HG03432 (cell line): ENCODE measurements around the gene FGFR3.

ENCODE experiments used
- ATAC-seq: cut with Tn5 transposase; IDR thresholded peaks from one replicate; pipeline ENCODE4 v1.9.1; 2021; ENCODE audit warnings: mild to moderate bottlenecking, moderate library complexity; ENCODE audit not compliant: unreplicated experiment

Gene FGFR3

DNA sequence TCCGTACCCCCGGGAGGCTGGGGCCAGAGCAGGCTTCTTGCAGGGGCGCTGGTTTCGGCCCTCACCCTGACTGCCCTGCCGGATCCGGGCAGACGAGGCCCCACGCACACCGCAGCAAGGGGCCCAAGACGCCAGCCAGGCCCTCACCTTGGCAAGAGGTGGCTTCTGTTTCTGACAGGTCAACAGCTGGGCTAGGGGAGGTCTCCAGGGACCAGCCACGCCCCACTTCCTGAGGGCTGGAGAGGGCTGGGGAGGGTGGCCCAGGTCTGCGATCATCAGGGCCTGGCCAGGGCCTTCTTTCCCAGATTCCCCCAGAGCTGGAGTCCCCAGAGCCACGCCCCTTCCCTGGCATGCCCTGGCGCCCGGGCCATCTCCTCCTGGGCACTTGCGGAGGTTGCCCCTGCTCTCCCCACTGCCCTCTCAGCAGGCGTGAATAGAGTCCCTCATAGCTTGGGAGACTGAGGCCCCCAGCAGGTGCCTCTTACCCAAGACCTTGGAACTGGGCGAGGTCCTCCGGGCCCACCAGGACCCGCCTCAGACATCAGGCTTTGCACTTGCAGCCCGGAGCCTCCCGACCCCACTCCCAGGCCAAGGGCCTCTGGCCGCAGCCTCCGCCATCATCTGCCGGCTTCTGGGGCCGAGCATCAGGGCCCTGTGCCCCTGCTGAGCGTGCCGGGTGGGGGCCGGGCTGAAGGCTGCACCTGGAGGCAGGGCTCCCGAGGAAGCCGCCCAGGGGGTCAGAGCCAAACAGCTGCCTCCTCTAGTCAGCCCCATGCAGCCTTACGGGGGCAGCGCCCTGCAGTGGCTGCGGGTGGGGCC lies 6.3 kb upstream of the FGFR3 start:
- no peak for ATAC-seq

DNA sequence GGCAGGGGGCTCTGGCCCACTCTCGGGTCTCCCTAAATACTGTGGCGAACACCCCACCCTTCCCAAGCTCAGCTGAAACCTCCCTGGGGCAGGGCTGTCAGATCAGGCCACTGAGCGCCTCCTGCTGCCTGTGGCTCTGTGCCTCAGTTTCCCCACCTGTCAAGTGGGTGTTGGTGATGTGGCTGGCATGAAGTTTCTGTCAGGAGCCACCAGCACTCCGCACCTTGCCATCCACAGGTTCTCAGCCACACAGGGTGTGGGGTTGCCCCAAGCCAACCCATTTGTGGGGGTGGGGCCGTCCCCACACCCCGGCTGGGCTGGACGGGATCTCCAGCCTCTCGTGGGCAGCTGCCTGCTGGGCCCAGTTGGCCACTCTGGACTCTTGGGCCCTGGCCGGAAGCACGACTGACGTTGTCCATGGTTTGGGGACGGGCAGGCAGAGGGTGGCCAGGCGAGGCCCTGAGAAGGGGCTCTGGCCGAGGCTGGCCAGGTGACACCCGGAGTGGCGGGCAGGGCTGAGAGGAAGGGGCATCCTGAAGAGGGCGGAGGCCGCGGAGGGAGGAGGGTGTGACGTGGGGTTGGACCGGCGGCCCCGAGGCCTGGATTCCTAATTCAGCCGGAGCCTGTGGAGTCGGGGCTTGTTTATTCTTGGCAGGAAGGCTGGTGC lies 5.5 kb upstream of the FGFR3 start:
- ATAC-seq: no peak

DNA sequence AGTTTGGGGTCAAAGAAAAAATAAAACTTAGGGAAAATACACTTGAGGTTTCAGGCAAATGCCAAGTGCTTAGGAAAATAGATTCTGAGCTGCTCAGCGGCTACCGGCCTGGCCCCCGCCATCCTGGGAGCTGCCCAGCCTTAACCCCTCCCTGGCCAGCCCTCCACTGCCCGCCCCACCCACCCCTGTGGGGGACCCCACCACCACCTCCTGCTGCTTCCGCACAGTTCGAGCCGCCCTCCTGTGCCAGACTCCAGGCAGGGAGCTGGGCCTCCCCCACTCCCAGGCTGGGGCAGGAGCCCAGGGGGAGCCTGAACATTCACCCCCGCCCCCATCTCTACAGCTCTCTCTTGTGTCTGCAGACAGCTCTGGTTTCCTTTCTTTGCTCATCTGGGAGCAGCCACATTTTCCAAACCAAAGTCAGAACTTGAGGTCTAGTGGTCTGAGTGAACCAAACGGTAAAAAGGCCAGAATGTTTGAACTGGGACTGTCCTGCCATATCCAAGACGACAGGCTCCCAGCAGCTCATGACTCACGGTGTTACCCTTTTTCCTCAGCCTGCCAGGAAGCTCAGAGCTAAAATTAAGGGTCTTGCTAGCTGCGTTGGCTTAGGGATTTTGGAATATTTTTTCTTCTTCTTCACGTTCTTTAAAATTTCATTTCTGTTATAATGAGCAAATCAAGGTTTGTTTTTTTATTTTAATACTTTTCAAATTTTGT lies 4.7 kb upstream of the FGFR3 start:
- no peak for ATAC-seq

DNA sequence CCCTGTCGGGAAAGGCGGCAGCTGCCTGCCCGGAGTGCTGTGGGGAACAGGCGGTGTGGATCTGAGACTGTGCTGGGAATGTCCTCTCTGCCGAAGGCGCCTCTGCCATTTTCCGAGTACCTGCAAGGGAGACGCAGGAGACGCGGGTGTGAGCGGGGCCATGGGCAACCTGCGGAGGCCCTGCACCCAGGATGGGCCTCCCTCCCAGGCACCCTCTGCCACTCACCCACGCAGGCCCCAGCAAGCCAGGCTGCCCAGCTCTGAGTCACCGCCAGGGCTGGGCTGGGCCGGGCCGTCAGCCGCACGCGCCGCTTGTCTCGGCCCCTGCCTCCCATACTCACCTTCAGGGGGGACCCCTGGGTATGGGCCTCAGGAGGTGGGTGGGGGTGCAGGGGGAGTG lies 3.5 kb upstream of the FGFR3 start:
- no peak for ATAC-seq

DNA sequence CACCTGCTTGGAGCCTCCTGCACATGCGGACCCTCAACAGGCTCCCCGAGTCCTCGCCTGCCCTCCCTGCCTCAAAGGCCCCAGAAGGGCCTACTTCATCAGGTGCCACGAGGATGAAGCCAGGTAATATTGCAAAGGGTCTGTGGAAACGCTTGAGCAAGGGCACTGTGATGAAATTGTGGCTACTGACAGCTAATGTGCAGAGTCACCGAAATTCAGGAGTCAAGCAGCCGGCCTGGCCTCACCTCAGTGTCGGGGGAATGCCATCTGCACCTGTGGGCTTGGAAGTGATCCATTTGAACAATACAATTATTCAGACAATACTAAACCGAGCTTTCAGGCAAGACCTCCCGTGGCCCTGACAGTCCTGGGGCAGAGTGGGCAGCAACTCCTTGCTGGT lies 3.1 kb upstream of the FGFR3 start:
- no peak for ATAC-seq

DNA sequence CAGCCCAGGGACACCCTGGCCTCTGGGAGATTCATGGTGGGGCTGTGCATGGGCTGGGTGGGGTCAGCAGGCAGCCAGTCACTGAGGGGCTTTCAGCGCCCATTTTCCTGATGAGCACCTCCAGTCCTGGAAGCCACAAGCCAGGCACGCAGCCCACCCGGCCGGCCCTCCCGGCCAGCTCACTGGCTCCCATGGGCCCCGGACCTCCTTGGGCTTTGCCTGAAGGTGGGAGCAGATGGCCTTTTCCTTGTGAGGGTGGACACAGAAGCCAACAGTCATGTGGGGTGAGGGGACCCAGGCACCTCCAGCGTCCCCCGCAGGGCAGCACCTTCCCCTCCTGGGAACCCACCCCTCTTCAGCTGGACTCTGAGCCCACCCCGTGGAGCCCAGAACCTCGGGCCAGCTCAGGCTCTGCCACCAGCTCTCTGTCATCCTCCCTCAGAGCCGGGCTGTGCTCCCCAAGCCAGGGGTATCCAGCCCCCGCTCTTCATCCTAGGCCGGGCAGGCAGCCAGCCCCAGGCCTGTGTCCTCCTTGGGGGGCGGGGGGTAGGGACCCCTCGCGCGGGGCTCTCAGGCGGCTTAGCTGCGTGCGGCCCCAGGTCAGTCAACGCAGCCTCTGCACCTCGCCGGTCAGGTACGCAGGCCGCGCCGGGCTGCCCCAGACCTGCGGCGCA lies 798 bp upstream of the FGFR3 start:
- no peak for ATAC-seq

DNA sequence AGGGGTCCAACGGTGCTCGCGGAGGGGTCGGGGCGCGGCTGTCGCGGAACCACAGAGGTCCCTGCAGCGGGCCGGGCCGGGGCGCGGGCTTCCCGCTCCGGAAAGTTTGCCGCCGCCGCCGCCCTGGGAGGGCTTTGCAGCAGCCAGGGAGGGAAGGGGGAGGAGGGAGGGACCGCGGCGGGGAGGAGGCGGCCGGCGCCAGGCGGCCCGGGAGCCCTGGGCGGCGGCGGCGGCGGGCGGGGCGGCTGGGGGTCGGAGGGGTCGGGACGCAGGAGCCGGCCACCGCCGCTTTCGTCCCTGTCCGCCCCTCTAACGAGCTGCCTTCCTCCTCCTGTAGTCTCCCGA lies 375 bp downstream of the FGFR3 start:
- ATAC-seq: peak; percentile 34

DNA sequence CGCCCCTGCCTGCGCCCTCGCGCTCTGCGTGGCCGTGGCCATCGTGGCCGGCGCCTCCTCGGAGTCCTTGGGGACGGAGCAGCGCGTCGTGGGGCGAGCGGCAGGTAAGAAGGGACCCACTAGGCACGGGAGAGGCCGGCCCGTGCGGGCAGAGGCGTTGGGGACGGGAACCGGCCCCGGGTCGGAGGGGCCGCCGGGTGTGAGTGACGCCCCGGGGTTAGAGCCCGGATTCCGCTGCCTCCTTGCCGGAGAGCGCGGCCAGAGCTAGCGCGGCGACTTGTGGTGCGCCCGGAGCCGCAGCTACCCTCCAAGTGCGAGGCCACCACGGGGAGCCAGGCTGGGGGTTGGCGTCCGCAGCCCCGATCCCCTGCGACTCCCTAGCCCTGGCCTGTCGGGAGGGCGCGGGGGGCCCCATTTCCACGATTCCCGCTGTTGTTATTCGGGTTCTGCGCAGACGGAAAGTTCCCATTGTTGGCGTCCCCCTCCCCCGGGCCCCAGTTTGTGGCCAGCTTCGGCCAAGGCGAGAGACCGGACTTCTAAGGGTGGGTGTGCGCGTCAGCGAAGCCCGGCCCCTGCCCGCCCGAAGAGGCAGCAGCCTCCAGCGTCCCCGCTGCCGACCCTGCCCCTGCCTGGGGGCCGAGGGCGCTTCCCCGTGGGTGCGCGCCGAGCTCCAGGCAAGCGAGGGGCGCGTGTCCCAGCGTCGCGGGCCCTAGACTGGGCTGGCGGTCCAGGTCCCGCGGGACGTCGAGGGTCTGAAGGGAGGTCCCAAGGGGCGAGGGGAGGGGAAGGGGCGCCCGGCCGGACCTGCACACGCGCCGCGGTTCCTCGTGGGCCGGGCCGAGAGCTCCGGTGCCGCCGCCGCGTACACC lies 1.1 kb downstream of the FGFR3 start:
- ATAC-seq: no peak

DNA sequence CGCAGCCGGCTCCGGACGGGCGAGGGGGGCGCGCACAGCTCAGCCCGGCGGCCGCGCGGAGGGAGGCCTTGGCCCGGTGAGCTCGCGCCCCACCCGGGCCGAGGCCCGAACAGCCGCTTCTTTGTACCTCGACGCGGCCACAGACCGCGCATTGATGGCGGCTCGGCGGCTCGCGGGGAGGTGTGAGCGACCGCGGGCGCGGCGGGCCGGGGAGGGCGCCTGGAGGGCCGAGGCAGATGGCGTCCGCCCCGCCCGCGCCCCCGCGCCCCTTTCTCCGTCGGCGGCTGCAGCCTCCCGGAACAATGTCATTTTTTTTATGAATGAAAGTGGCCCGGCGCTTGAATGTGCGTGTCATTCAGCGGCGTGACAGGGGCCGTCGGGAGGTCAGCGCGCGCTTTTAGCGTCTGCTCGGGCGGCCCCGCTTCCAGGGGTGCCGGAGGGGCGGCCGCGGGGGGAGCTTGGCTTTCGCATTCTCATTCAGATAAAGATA lies 1.8 kb downstream of the FGFR3 start:
- no peak for ATAC-seq

DNA sequence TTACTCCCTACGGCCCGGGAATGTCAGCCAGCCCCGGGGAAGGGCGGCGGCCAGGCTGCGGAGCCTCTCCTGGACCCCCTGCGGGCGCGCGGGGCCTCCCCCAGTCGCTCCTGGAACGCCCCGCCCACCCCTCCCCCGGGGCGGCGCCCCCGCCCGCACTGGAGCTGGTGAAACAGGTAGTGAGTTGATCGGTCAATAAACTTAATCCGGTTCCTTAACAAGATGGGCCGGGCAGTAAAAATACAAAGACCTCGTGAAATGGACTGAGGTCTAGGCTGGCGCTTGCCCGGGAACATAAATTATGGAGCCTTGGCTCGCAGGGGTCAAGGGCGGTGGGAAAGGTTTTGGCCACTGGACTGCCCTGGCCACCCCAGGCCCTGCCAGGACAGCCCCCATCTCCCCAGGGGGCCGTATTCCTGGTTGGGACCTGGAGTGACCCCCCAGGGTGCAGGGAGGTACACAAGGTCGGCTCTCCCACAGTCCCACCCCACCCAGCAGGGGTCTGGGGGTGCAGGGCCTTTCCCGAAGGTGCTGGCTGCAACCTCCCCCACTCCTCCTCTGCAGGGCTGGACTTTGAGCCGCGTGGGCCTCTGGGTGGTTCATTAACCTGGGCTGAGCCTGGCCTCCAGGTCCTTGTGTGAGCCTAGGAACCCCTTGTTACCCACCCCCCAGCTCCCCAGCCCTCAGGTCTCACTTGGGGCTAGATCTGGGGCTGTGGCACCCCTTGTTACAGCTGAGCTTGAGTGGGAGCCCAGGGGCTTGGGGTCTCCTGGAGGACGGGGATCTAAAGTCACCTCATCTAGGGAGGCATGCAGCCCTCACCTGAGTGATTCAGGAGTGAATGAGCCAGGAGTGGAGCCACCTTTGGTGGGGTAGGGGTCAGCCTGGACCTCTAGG lies 2.5 kb downstream of the FGFR3 start:
- no peak for ATAC-seq

DNA sequence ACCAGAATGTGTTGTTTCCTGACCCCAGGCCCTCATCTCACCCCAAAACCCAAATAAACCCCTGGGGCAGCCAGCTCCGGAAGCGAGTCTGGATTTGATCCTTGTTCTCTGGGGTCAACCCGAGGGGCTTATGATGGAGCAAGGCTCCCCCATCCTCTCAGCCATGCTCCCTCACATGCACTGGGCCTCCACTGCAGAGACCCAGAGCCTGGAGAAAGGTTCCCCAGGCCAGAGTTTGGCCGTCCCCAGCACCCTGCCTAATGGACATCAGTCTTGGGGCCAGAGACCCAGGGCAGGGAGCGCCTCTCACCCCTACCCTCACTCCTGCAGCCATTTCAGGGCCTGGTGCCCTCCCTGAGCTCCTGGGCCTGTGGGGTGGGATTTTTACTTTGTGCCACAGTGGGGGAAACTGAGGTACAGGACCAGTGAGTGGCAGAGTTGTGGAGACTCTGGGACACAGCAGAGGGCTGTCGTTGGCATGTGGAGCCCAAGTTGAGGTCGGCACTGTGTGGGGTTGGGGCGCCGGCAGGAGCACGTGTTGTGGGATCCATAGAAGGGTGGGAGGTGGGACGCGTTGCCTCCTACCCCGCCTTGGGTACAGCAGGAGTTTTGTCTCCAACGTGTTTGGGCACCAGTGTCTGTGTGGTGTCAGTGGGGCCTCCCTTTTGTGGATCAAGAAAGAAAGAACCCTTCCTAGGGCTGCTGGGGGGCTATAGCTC lies 3.6 kb downstream of the FGFR3 start:
- no peak for ATAC-seq

DNA sequence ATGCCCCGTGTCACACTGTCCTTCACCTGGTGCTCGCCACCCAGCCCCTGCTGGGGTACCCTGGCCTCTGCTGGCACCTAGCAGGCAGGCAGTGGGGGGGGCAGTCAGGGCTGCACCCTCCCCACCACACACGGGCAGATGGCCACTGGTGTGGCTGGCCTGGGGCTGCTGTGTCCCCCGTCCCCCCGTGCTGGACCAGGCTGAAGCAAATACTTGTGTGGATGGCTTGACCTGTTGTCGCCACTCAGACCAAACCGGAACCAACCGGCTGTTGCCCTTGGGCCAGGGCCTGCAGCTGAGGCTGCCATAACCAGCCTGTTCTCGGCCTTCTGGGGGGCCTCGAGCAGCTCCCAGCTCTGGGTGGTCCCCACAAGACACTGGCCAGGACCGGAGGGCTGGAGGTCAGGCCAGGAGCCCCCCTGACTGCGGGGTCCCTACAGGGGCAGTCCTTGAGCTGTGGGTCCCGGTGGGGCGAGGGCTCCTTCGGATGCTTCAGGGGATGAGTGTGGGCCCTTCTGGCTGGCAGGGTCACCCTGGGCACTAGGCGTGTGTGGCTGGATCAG lies 4.3 kb downstream of the FGFR3 start:
- no peak for ATAC-seq

DNA sequence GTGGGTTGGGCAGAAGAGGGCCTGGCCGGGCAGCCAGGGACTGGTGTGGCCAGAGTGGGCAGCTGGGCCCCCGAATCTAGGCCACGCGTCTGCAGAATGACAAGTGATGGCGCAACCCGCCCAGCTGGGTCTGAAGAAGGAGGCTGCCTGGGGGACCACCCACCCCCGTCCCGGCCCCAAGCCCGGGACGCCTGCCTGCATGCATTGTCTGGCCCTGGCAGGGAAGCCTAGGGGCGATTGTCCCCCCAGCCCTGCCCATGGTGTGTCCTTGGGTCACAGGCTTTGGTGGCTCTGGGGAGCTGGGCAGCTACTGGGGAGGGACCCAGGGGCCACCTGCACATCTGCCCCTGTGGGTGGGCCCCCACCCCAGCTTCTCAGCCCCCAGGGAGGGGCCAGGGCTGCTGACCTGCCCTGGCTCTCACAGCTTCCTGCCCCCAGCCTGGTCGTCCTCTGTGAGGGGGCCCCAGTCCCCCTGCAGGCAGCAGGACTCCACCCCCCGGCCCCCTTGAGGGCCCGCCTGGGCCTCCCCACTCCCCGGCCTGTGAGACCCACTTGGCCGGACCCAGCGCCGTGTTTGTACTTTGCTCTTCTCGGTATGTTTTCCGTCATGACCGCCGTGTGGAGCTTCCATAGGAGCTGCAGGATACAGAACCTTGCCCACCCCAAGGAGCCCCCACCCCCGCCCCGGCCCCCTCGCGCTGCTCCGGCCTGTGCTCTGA lies 4.9 kb downstream of the FGFR3 start:
- no peak for ATAC-seq

DNA sequence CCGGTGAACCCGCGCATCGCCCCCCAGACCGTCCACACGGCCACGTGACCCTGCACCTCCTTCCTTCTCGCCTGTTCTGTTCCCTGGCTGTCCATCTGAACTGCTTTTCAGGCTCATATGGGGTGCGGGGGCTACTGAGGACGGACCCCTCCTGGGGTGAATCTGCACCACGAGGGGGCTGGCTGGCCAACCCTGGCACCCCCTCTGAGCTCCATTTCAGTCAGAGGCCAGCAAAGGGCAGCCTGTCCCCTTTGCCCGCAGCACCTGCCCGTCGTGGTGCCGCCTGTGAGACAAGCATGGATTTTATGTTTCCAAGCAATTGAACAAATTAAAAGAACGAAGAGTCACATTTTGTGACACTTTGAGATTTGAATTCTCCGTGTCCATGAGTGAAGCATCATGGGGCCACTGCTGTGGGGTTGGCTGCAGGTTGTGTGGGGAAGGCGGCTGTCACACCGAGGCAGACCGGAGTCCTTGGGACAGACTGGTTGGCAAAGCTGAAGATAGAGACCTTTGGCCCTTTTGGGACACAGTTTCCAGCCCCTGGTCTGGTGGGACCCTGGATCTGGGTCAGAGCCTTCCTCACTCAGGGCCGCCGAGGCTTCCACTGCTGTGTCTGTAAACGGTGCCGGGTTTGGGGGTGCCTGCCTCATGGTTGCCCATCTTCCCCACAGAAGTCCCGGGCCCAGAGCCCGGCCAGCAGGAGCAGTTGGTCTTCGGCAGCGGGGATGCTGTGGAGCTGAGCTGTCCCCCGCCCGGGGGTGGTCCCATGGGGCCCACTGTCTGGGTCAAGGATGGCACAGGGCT lies 5.7 kb downstream of the FGFR3 start:
- ATAC-seq: no peak

DNA sequence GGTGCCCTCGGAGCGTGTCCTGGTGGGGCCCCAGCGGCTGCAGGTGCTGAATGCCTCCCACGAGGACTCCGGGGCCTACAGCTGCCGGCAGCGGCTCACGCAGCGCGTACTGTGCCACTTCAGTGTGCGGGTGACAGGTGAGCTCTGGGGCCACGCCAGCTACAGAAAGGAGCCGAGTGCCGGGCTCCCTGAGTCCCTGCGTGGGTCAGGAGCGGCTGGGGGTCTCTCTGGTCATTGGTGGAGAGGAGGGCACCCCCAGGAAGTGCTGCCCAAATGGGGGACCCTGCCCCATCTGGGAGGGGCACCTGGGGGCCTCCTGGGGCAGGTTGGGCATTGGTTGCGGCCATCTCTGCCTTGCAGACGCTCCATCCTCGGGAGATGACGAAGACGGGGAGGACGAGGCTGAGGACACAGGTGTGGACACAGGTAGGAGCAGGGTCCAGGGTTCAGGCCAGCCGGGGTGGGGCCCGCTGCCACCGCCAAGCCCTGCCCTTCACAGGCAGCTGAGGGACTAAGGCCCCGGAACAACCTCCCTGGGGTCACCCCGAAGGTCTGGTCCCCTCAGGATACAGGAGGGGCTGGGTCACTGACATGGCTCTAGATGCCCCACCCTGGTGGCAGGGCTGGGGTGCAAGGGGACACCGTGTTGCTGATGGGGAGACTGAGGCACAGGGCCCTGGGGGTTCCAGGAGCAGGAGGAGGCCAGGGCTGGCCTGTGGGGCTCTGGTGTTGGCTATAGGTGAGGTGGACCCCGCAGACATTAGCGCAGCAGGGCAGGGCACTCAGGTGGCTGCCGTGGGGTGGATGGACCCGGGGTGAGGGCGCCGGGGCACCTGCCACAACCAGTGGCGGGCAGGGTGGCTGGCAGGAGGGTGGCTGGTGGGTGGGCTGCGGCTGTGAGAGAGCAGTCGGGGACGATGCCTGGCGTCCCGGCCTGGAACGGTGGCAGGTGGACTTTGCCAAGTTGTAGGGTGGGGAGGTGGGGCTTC lies 6.6 kb downstream of the FGFR3 start:
- ATAC-seq: no peak

DNA sequence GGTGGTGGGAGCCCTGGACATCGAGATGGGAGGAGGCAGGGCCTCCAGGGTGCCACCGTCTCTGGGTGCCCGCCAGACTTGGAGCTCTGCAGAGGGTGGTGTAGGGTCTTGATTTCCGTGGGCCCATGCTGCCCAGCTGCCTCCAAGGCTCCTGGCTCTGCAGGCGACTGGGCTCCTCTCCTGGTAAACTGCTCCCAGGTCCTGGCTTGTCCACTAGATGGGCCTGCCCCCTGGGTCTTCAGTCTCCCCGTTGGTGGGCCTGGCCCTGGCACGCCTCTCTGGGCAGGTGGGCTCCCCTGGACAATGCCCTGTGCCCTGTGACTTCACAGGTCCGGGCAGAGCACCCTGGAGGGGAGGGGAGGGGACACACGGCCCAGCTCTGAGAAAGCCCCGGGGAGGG lies 7.7 kb downstream of the FGFR3 start:
- ATAC-seq: no peak
